VCaP (cell line): ENCODE measurements around the gene COL19A1.
"Not testable (repeated sequence)": the region's sequence is repeated elsewhere in the genome, so short reads cannot be mapped to it uniquely, and the experiment has no call there.

Experiments
- H3K27ac ChIP-seq: fragments of 450-650 bp; 2 replicates; pipeline ENCODE4 v1.5.1; 2017
- TF ChIP-seq, protein P1 (sequence below): fragments of 450-650 bp; conservative IDR thresholded peaks from 2 replicates; pipeline ENCODE4 v1.5.1; 2017; ENCODE audit warnings: mild to moderate bottlenecking, moderate library complexity

COL19A1 gene

GRCh38 chr6:69907981-69908498 lies 41.7 kb downstream of the COL19A1 start:
- no peak overlapping the region for H3K27ac ChIP-seq
- TF ChIP-seq, protein P1, sequence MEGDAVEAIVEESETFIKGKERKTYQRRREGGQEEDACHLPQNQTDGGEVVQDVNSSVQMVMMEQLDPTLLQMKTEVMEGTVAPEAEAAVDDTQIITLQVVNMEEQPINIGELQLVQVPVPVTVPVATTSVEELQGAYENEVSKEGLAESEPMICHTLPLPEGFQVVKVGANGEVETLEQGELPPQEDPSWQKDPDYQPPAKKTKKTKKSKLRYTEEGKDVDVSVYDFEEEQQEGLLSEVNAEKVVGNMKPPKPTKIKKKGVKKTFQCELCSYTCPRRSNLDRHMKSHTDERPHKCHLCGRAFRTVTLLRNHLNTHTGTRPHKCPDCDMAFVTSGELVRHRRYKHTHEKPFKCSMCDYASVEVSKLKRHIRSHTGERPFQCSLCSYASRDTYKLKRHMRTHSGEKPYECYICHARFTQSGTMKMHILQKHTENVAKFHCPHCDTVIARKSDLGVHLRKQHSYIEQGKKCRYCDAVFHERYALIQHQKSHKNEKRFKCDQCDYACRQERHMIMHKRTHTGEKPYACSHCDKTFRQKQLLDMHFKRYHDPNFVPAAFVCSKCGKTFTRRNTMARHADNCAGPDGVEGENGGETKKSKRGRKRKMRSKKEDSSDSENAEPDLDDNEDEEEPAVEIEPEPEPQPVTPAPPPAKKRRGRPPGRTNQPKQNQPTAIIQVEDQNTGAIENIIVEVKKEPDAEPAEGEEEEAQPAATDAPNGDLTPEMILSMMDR, result no peak

- H3K27ac ChIP-seq, result no peak overlapping the region
- TF ChIP-seq, protein P1, result no peak
These were observed 47.0 kb downstream of the COL19A1 start for GRCh38 chr6:69913361-69913760.

- TF ChIP-seq, protein P1, result no peak
- no peak overlapping the region for H3K27ac ChIP-seq
These were observed 47.7 kb downstream of the COL19A1 start for GRCh38 chr6:69914015-69914485.

DNA sequence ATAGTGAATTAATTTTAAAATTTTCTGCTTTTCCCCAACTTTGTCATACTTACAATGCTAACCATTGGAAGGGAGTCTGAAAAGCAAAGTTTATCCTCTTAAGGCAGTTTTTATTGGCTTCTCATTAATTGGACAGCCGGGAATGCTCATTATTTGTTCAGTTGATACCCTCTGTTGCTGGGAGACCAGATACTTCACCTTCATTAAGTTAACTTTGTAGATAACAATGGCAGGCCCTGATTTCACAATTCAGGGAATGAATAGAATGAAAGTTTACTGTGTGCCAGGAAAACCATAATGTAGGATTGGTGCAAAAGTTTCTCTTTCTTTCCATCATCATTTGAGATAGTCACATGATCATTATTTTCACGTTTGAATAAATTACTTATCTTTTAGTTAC lies 49.0 kb downstream of the COL19A1 start:
- H3K27ac ChIP-seq, result no peak overlapping the region

GRCh38 chr6:69917834-69918233 lies 51.5 kb downstream of the COL19A1 start:
- H3K27ac ChIP-seq, result no peak overlapping the region
- TF ChIP-seq, protein P1, result no peak

More for the DNA sequence above, 49.0 kb downstream of the COL19A1 start:
- TF ChIP-seq, protein P1, result no peak

DNA sequence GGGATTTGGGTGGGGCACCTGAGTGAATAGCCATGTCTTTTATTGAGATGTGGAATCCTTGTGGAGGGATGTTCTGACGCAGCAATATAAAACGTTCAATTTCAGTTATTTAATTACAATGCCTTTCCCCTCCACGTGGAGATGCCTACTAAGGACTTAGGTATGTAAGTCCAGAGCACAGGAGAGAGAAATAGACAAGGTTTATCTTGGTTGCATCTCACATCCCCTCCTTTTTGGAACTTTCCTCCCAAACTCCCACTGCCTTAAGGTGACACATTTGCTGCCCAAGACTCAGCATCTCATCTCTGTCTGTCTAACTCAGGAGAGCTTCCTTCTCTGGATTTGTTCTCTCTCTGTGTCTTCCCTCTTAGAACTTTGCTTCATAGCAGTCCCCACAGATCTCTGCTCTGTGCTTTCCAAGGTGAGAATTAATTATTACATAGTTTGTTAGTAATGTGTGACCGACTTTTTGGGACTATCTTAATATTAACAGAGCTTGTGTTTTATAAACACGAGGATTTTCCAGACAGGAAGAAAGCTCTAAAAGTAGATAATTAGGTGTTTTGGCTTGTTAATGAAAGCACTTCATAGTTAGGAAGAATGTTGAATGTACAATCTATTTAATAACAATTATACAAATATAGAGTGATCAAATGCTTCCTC lies 52.6 kb downstream of the COL19A1 start:
- TF ChIP-seq, protein P1, result no peak
- H3K27ac ChIP-seq, result no peak overlapping the region

- H3K27ac ChIP-seq, result not testable (repeated sequence)
These were observed 54.7 kb downstream of the COL19A1 start for GRCh38 chr6:69921066-69921465.

GRCh38 chr6:69921611-69922010 lies 55.3 kb downstream of the COL19A1 start:
- H3K27ac ChIP-seq, result not testable (repeated sequence)
